HG02798 (cell line): ENCODE measurements around the gene POU6F2.
A peak's percentile ranks its signal among the peaks of the same experiment; 100 is the strongest.

ENCODE experiments used
- ATAC-seq: cut with Tn5 transposase; IDR thresholded peaks from one replicate; pipeline ENCODE4 v1.9.1; 2021; ENCODE audit warnings: mild to moderate bottlenecking; ENCODE audit not compliant: unreplicated experiment, poor library complexity

The POU6F2 gene

DNA sequence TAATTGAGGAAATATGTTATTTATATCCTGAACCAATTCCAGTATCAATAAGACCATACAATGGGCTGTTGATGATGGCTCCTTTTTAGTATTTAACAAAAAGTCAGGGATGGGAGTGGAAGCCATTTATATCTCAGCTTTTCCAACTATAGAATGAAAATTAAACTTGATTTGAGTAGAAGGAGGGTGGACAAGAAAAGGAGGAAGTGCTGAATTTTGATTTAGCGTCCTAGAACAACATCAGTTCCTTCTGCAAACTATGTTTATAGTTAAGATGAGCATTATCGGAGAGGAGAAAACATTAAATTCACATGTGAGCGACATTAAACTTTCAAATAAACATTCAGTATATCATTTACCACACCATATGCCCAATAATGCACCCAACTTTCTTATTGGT is 439.2 kb downstream of the POU6F2 start:
- ATAC-seq: no peak

DNA sequence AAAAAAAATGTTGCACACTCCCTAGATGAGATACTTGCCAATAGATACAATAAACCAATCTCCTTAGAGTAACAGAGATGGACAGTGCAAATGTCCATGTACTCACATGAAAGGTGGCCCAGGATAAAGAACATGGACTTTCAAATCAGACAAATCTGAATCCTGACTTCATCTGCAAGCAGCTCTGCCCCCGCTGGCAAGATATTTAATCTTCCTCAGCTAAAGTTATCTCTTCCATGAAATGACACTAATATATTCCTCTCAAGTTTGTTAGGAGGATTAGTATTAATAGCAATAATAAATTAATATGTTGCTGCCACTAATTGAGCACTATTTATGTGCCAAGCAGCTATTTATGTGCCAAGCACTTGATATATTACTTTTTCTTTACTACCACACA is 439.9 kb downstream of the POU6F2 start:
- no peak for ATAC-seq

DNA sequence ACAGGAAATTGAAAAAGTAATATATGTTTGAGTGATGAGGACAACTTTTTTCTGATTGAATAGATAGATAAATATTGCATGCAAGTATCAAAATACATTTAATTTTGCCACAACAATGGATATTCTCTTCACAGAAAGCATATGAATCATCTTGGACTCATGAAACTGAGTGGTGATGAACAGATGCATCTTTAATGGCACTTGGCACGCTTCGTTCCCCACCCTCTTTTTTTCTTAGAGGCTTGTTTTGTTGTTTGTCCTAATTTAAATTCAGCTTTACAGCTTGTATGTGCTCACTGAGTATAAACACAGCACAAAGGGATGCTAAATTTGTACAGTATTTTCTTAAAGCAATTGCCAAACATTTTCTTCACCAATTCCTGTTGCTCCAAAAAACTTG is 443.5 kb downstream of the POU6F2 start:
- no peak for ATAC-seq

DNA sequence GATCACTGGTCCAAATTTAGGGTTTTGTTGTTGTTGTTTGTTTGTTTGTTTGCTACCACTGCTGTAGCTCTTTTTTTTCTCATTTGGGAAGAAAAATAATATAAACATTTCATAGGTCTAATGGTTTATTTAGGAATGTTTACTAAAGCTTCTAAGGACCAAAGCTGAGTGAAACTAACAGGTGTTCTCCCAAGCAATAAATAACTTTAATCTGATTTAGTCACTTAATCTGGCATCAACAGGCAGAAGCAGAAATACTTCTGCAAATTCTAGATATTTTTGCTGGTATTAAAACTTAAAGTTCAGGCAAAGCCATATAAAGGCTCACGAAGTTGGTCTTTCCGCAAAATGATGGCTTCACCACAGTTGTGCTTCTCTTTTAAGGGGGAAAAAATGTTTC is 444.0 kb downstream of the POU6F2 start:
- no peak for ATAC-seq

DNA sequence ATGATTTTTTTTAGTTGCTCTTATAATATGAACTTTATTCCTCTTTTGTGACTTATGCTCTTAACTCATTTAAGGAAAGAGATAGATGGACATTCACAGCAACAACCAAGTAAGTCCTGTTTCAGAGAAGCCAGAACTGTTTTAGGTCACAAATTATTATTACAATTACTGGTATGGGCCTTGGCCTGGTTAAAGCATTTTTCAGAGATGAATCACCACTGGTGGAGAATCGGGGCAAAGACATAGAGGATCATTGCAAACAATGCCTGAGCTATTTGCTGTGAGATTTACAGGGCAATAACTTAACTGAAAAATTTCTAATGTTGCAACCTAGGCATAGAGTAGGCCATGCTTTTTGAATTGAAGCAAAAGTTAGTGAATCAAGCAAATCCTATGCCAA is 450.5 kb downstream of the POU6F2 start:
- no peak for ATAC-seq

DNA sequence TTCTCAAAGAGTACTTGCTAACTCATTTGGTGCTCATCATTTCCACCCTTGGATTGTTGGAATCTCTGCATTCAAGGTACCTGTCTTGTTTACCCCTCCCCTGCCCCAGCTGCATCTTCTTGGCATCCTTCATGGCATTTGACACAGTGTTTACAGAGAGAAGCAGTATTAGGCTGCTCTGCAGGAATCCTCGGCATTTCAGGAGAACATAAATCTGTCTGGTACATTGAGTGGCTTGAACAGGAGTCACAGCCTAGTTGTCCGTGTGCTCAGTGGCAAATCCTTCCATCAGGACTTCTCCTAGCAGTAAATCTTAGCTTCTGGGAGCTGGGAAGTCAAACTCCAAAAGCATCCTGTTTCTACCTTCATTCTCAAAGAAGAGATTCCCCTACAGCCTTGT is 451.7 kb downstream of the POU6F2 start:
- no peak for ATAC-seq

DNA sequence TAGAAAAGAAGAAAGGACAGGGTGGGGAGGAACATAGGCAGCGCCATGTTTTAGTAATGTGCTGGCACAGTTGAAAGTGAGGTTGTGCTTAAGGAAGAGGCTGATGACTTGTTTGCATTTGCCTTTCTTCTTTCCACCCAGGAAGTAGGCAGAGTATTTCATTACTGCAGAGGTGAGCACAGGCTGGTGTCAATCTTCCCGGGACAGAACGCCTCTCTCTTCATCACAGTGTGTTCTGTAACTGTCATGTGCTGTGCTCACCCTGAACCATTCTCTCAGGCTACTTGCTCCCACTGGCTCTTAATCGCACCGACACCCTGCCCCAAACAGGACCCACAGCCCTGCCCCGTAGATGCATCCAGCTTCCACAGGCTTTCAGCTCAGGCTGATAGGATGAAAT is 452.7 kb downstream of the POU6F2 start:
- ATAC-seq: no peak

DNA sequence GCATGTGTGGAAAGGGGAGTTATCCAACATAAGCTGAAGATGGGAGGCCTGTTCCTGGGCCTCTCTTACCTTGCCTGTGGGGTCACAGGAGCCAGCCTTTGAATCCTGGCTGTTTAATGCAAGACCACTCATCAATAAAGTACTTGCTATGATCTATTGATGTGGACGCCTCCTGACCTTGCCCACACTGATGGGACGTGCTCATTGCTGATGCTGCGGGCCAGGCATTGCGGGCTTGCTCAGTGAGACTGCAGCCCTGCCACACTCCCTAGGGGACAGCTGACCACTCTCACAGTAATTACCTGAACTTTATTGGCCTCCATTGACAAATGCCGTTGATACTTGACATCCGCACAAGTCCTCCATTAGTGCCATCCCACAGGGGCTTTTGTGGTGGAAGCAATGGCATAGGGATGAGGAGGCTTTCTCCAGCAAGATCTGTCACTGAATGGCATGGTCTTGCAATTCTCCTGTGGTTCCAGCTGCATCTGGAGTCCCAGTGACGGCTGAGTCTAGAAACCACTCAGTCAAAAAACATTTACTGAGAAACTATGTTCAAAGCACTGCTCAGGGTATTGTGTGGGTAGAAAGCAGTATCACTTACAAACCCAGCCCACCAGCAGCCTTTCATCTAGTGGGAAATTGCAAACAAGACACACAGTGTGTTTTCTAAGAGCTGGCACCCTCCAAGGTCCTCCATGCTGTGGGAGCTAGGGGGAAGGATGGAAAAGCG is 453.4 kb downstream of the POU6F2 start:
- no peak for ATAC-seq

DNA sequence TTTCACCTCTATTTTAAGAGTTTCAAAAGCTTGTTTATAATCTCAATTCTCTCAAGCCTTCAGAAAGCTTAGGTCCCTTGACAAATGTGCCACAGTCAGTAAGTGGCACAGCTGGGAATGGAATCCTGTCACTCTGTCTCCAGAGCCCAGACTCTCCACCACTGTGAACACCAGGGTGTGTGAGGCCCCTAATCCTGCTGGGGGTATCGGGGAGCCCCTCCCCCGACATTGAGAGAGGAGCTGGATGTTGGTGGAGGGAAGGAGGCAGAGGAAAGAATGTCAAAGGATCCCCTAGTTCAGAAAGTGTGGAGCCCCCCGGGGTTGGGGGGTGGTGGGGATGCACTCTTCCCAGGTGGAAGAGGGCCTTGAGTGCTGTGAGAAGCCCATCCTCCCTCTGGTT is 454.7 kb downstream of the POU6F2 start:
- ATAC-seq: no peak

DNA sequence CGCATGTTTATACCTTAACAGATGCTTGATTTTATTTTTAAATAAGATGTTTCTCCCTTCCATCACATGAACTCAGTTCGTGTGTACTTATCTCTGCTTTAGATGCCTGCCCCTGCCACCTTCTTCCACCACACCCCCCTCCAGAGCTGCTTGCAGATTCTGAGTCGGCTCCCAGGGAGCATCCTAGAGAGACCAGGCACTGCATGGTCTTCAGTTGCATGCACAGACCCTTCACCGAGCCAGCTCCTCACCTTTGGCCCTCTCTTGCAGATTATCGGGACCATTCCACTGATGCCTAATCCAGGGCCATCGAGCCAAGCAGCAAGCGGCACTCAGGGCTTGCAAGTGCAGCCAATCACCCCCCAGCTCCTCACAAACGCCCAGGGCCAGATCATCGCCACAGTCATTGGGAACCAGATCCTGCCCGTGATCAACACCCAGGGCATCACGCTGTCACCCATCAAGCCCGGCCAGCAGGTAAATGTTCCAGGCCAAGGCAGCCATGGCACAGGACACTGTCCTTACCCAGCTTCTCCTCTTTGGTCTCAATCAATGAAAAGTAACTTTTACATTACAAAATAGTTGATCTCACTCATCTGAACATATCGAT is 455.2 kb downstream of the POU6F2 start:
- no peak for ATAC-seq

DNA sequence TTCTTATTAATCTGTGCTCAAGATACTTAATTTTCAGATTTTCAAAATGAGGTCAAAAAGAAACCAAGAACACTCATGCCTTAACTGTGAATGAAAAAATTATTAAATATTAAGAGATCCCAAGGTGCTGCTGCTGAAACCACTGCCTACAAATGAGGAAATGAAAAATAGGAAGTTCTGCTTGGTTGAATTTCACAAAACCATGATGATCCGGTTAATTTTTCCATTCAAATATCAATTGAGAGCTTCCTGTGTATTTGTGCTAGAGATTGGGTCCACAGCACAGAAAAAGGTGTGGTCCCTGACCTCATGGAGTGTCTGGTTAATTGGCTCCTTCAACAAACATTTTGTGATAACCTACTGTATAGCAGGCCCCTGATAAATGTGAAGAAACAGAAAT is 455.8 kb downstream of the POU6F2 start:
- no peak for ATAC-seq

DNA sequence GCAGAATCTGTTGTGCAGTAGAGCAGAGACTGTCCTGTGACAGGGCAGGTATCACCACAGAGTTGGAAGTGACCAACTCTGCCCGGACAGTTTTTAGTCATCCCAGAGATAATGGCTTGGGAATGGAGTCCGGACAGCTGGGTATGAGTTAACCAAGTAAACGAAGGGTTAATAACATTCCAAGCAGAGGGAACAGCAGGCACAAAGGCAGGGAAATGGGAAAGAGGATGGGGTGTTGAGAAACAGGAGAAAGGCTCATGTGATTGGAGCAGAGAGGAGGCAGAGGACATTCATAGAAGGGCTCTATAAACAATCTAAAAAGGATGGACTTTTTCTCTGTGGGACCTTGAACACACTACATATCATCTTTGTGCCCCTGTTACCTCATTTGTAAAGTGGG is 456.3 kb downstream of the POU6F2 start:
- no peak for ATAC-seq

DNA sequence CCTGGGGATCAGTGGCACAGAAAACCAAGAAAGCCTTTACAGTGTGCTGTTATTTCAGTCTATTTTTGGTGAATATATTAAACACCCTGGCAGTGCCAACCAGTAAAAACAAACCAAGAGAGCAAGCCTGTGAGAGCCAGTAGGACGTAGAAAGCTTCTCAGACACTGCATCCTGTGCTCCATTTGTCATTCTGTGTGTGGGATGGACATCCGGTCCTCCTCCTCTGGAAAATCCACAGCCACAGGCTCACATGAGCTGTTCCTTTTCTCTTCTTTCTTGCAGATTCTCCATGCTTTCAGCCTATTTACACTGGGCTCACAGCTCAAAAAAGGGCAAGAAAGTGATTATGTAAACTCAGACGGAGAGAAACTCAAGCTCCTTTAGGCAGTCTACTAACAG is 468.8 kb downstream of the POU6F2 start:
- ATAC-seq: no peak

DNA sequence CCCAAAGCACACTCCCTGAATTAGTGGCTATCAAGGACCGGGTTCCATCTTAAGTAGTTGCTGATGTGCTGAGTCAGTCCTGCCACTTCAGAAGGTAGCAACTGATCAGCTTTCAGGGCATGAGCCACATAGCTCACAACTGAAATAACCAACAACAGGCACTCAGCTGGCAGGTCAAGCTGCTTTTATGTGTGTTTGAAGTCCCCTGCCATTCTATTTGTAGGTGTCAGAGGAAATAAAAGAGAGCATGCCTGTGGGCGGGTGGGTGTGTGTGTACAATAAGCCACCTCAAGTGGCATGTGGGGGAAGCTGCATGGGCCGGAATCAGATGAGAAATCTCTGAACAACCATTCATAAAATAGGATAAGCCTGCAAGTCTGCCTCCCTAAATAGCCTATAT is 474.2 kb downstream of the POU6F2 start:
- ATAC-seq: no peak

DNA sequence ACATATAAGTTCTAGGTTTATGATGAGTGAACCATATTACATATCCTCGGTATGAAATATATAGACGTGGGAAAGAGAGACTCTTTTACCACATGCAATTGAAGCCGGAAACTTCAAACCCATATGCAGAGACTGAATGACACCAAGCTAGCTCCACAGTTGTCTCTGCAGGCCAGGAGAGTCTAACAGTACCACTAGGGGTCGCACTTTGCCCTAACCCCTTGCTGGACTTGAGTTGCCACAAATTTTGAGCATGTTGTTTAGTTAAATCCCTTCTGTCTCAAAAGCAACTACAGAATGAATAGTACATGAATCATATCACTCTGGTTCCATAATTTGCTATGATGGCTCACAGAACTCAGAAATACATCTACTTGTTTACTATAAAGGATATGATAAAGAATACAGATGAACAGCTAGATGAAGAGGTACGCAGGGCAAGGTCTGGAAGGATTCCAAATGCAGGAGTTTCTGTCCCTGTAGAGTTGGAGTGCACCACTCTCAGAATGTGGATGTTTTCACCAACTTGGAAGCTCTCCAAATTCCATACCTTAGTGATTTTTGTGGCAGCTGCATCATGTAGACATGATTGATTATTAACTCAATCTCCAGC is 476.1 kb downstream of the POU6F2 start:
- ATAC-seq: peak; percentile 82

DNA sequence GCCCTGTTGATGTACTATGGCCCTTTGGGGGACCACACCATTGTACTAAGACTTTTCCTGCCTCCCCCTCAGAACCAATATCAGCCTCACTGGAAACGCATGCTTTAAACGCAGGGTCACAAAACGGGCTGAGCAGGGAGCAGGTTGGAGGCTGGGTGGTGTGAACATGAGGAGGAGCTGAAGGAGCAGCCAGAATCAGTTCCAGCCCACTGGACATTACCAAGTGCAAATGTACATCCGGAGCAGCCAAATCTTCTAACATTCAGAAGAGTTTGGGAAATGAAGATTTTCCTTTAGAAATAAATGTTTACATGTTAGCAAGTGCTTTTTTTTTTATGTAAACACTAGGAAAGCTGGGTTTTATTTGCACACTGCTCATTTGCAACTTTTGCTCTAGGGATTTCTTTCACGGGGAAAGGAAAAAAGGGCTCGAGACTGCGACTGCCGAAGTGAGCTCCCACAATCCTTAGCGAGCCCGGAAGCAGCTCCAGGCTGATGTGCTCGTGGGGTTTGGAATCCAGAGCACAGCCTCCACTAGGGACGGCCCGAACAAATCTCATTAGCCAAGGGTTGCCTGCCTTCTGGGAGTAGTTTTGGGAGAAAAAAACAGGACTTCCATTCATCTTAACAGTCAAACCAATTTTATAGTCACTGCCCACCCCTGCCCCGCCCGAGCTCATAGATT is 480.5 kb downstream of the POU6F2 start:
- ATAC-seq: no peak

DNA sequence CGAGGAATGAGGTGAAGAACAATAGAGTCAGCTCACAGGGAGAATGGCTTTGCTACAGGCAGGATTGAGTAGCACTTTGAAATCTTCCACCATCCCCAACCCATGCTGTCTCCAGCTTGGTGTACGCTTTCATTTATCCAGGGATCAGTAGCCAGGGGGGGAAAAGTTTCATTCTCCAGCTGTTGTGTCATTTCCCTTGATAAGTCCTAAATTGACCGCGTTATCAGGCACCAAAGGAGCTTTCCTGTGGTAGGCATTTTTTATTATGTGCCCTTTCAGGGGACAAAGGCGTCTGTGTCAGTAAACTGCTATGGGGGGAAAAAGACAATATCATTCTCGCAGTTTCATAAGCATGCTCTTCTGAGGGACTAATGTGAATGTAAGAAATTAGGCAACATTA is 481.9 kb downstream of the POU6F2 start:
- no peak for ATAC-seq

DNA sequence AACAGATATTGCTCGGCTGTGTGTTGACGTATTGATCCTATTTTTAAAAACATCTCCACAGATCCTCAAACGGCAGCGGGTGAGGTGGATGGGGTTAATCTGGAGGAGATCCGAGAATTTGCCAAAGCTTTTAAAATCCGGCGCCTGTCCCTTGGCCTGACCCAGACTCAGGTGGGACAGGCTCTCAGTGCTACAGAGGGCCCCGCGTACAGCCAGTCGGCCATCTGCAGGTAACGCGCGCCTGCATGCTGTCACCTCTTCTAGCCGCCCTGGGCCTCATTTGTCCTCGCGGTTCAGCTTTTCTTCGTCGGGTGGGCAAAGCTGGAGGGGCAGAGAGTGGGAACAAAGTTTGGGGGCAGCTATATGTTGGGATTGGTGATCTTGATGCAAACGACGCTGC is 482.8 kb downstream of the POU6F2 start:
- ATAC-seq: no peak

DNA sequence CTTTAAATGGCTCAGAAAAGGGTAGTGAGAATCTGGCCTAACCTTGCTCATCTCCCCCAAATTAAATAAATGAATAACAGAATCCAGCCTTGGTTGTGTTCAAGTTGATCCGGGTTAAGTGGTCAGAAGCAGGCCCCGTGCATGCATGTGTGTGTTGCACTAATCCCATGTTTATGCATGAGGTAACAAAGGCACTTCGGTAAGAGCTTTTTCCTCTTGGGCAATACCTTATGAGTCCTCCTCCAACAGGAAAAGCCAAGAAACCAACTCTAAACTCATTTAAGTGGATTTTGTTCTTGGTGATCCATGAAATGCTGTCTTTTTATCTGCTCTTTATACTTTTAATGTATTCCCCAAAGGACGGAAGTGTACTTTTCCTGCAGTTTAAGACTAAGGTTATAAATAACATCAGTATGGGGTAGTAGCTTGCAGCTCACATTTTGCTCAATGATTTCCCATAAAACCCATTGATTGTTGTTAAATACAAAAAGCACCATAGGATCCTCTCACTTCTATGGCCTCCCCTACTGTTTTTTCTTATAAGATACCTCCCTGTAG is 483.6 kb downstream of the POU6F2 start:
- ATAC-seq: no peak

DNA sequence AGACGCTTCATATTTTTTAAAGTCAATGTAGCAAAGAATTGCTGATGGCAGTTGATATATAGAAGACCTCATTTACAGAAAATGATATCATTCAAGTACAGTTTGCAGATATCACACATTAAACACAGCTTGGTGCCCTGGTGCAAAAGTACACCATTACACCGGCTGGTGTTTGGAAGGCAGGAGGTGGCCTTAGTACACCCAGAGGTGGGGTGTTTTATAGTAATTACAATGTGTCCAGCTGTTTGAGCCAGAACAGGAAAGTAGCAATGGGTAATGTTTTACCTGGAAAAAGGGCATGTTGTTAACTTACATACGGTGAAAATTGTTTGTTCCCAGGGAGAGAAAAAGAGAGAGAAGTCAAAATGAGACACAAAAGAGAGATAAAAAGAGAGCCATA is 485.5 kb downstream of the POU6F2 start:
- ATAC-seq: no peak
